HG03159 (cell line): Measurements from ENCODE around the gene HDDC3.
A peak's percentile ranks its signal among the peaks of the same experiment; 100 is the strongest.

ENCODE experiments used
- ATAC-seq: cut with Tn5 transposase; IDR thresholded peaks from one replicate; pipeline ENCODE4 v1.9.1; 2021; ENCODE audit warnings: mild to moderate bottlenecking, moderate library complexity; ENCODE audit not compliant: unreplicated experiment

HDDC3 gene

GRCh38 chr15:90931828-90932659 lies at the start of gene HDDC3:
TSS of gene HDDC3 (minus strand) at chr15:90932549. CDS start at chr15:90932540, 9 bp downstream.
- ATAC-seq: peak; percentile 46

- peak; percentile 46 for ATAC-seq
Observed at GRCh38 chr15:90982135-90982534, 49.8 kb upstream of the HDDC3 start.

GRCh38 chr15:90981681-90982080 lies 49.3 kb upstream of the HDDC3 start:
- peak; percentile 76 for ATAC-seq

GRCh38 chr15:90979582-90979981 lies 47.2 kb upstream of the HDDC3 start:
- no peak for ATAC-seq

GRCh38 chr15:90974216-90974615 lies 41.9 kb upstream of the HDDC3 start:
- no peak for ATAC-seq

GRCh38 chr15:90972133-90972532 lies 39.8 kb upstream of the HDDC3 start:
- ATAC-seq: no peak

- no peak for ATAC-seq
Observed at GRCh38 chr15:90970274-90970673, 37.9 kb upstream of the HDDC3 start.

GRCh38 chr15:90968434-90968833 lies 36.1 kb upstream of the HDDC3 start:
- ATAC-seq: no peak

GRCh38 chr15:90967206-90967605 lies 34.9 kb upstream of the HDDC3 start:
- ATAC-seq: no peak

GRCh38 chr15:90966262-90966661 lies 33.9 kb upstream of the HDDC3 start:
- no peak for ATAC-seq

GRCh38 chr15:90962021-90962420 lies 29.7 kb upstream of the HDDC3 start:
- ATAC-seq: no peak

GRCh38 chr15:90960298-90961091 lies 28.1 kb upstream of the HDDC3 start:
- ATAC-seq: no peak

GRCh38 chr15:90959894-90960293 lies 27.5 kb upstream of the HDDC3 start:
- no peak for ATAC-seq

- no peak for ATAC-seq
Observed at GRCh38 chr15:90959028-90959595, 26.8 kb upstream of the HDDC3 start.

GRCh38 chr15:90957791-90958190 lies 25.4 kb upstream of the HDDC3 start:
- no peak for ATAC-seq

- ATAC-seq: no peak
Observed at GRCh38 chr15:90957031-90957790, 24.9 kb upstream of the HDDC3 start.

- ATAC-seq: peak; percentile 34
Observed at GRCh38 chr15:90956274-90957030, 24.1 kb upstream of the HDDC3 start.

GRCh38 chr15:90955624-90956273 lies 23.4 kb upstream of the HDDC3 start:
- no peak for ATAC-seq

GRCh38 chr15:90954712-90955623 lies 22.6 kb upstream of the HDDC3 start, which contains the start of gene RCCD1:
TSS of gene RCCD1 (plus strand) at chr15:90954884. CDS start at chr15:90956735, 1,851 bp downstream.
- peak; percentile 90 for ATAC-seq
